HepG2 (cell line): ENCODE measurements around the gene TFF1. TPM values are rescaled to one million over a fixed set of nuclear protein-coding genes. Genes with fewer than 3 reads are reported as not detected.
A peak's percentile ranks its signal among the peaks of the same experiment; 100 is the strongest.

Experiments used
- ATAC-seq: fragments of 200-7000 bp; cut with Tn5 transposase; 3 replicates; pipeline ENCODE4 v1.9.1; 2020; ENCODE audit warnings: mild to moderate bottlenecking, moderate library complexity
- BruUV-seq: library from RNA; stranded (reverse); fragments of 400-500 nt; replicated peaks from 2 replicates; lab custom pipeline; 2021; lab: Mats Ljungman, UMichigan
- CTCF ChIA-PET: fragments of 300-600 bp; formaldehyde crosslinking; extraction: SDS; loops from one replicate; lab custom pipeline; 2021; ENCODE audit warnings: low total read pairs, inconsistent platforms, low intra/inter-chr PET ratio; lab: Yijun Ruan, JAX
- POLR2A ChIA-PET: fragments of 350-600 bp; sonication (Branson Sonifier 250); formaldehyde crosslinking; loops from one replicate; lab custom pipeline; 2020; ENCODE audit warnings: antibody characterized with exemption, inconsistent platforms; lab: Yijun Ruan, JAX
- DNase-seq: peaks from one replicate; pipeline ENCODE4 v3.0.0-alpha.2; 2015; ENCODE audit warnings: low spot score
- FAIRE-seq: peaks from 3 replicates; lab custom pipeline; 2011; peaks lifted over from hg19 to GRCh38; lab: Jason Lieb, UNC
- H2AFZ ChIP-seq: one replicate; pipeline ENCODE4 v1.6.1; 2011; ENCODE audit warnings: low read length, inconsistent platforms
- H3K27ac ChIP-seq: fragments of 300-600 bp; 3 replicates; pipeline ENCODE4 v1.8.0; 2011; ENCODE audit warnings: mixed run types, mild to moderate bottlenecking, mixed read lengths, low read length, inconsistent platforms; ENCODE audit not compliant: insufficient read depth; ENCODE audit errors: extremely low read length
- H3K27me3 ChIP-seq, 2 experiments: fragments of 200-600 bp in 1 of 2; 2 replicates in 1 of 2; 3 replicates in 1 of 2; pipeline versions ENCODE4 v1.6.0 to v1.8.0; 2011; ENCODE audit warnings: low read length in 2 of 2, mild to moderate bottlenecking in 2 of 2, moderate library complexity in 2 of 2, inconsistent platforms in 1 of 2; ENCODE audit not compliant: insufficient read depth in 2 of 2, control insufficient read depth in 1 of 2
- H3K36me3 ChIP-seq, 2 experiments: fragments of 200-600 bp in 1 of 2; replicated peaks in 1 of 2; 2 replicates in 1 of 2; 3 replicates in 1 of 2; pipeline versions ENCODE4 v1.5.1 to v1.8.0; 2011; ENCODE audit warnings: low read length in 2 of 2, inconsistent platforms in 1 of 2; ENCODE audit not compliant: insufficient read depth in 2 of 2, control insufficient read depth in 1 of 2
- H3K4me1 ChIP-seq: 2 replicates; pipeline ENCODE4 v1.5.1; 2012; ENCODE audit warnings: low read length, inconsistent platforms; ENCODE audit not compliant: insufficient read depth
- H3K4me2 ChIP-seq: 2 replicates; pipeline ENCODE4 v1.6.0; 2011; ENCODE audit warnings: low read depth, low read length, inconsistent platforms
- H3K4me3 ChIP-seq, 3 experiments: fragments of 200-600 bp in 1 of 3; sonication (generic), shearing (Covaris generic) in 1 of 3; replicated peaks in 1 of 3; 2 replicates each; pipeline ENCODE4 v1.5.1; 2011 to 2016; ENCODE audit warnings: low read length in 3 of 3, inconsistent platforms in 2 of 3, low read depth in 2 of 3, mild to moderate bottlenecking in 2 of 3, control low read depth in 1 of 3, mixed read lengths in 1 of 3; ENCODE audit not compliant: insufficient read depth in 1 of 3
- H3K79me2 ChIP-seq: one replicate; pipeline ENCODE4 v1.6.1; 2011; ENCODE audit warnings: low read length, inconsistent platforms; ENCODE audit not compliant: insufficient read depth
- H3K9ac ChIP-seq: 2 replicates; pipeline ENCODE4 v1.6.0; 2011; ENCODE audit warnings: mild to moderate bottlenecking, low read depth, low read length, inconsistent platforms; ENCODE audit not compliant: insufficient read depth
- H3K9me3 ChIP-seq: 2 replicates; pipeline ENCODE4 v1.5.1; 2012; ENCODE audit warnings: mild to moderate bottlenecking, low read length
- H4K20me1 ChIP-seq: 2 replicates; pipeline ENCODE4 v1.6.0; 2011; ENCODE audit warnings: inconsistent platforms, mild to moderate bottlenecking, low read length, moderate library complexity; ENCODE audit not compliant: insufficient read depth
- CHD4 ChIP-seq: fragments of 200-600 bp; sonication (generic); IDR thresholded peaks from 2 replicates; pipeline ENCODE4 v1.7.0; 2017; ENCODE audit warnings: mild to moderate bottlenecking, low read length, borderline replicate concordance
- HBP1 ChIP-seq: IDR thresholded peaks from 2 replicates; pipeline ENCODE4 v1.6.1; 2016; ENCODE audit warnings: low read depth, control low read depth
- HMGXB4 ChIP-seq, 2 experiments: sonication (generic) in 1 of 2; formaldehyde crosslinking in 1 of 2; IDR thresholded peaks; 2 replicates each; pipeline versions ENCODE4 v1.4.0 to v1.6.1; 2018 to 2020; ENCODE audit warnings: missing genetic modification reagents in 2 of 2, borderline replicate concordance in 1 of 2, low read depth in 1 of 2, mild to moderate bottlenecking in 1 of 2, missing biosample characterization in 1 of 2
- HNF1B ChIP-seq: sonication (generic); formaldehyde crosslinking; IDR thresholded peaks from 2 replicates; pipeline ENCODE4 v1.5.1; 2020; ENCODE audit warnings: mild to moderate bottlenecking, moderate library complexity, missing genetic modification reagents
- HNRNPH1 ChIP-seq: fragments of 200-400 bp; formaldehyde crosslinking; optimal IDR thresholded peaks from 2 replicates; pipeline ENCODE3; 2017; ENCODE audit warnings: mild to moderate bottlenecking, low read depth, low read length
- HNRNPLL ChIP-seq: fragments of 200-400 bp; formaldehyde crosslinking; IDR thresholded peaks from 2 replicates; pipeline ENCODE4 v1.6.1; 2017; ENCODE audit warnings: mild to moderate bottlenecking, low read depth, low read length; ENCODE audit not compliant: poor library complexity, severe bottlenecking
- KDM1A ChIP-seq: IDR thresholded peaks from 2 replicates; pipeline ENCODE4 v1.6.1; 2016; ENCODE audit warnings: missing compliant biosample characterization
- RARG ChIP-seq: sonication (generic); formaldehyde crosslinking; IDR thresholded peaks from 2 replicates; pipeline ENCODE4 v1.4.0; 2020; ENCODE audit warnings: low read depth, mild to moderate bottlenecking, missing genetic modification reagents
- TCF7 ChIP-seq: sonication (generic); IDR thresholded peaks from 2 replicates; pipeline ENCODE4 v1.6.1; 2016; ENCODE audit warnings: antibody characterized with exemption, low read depth
- THAP9 ChIP-seq: sonication (generic); formaldehyde crosslinking; IDR thresholded peaks from 2 replicates; pipeline ENCODE4; 2020; ENCODE audit warnings: missing genetic modification reagents, mild to moderate bottlenecking, borderline replicate concordance
- ZBTB7A ChIP-seq: sonication (generic); formaldehyde crosslinking; IDR thresholded peaks from 2 replicates; pipeline ENCODE4 v1.8.0; 2022; ENCODE audit warnings: mild to moderate bottlenecking, missing genetic modification reagents
- ZMYM2 ChIP-seq: sonication (generic); formaldehyde crosslinking; IDR thresholded peaks from 2 replicates; pipeline ENCODE4 v1.8.0; 2022; ENCODE audit warnings: mild to moderate bottlenecking, missing genetic modification reagents
- ZNF460 ChIP-seq: sonication (generic); formaldehyde crosslinking; IDR thresholded peaks from 2 replicates; pipeline ENCODE4 v1.5.1; 2020; ENCODE audit warnings: missing genetic modification reagents, mild to moderate bottlenecking, borderline replicate concordance
- ZNF510 ChIP-seq: sonication (generic); formaldehyde crosslinking; IDR thresholded peaks from 2 replicates; pipeline ENCODE4 v1.4.0; 2020; ENCODE audit warnings: low read depth, mild to moderate bottlenecking, missing genetic modification reagents
- ZNF563 ChIP-seq: sonication (generic); formaldehyde crosslinking; IDR thresholded peaks from 2 replicates; pipeline ENCODE4 v1.8.0; 2022; ENCODE audit warnings: mild to moderate bottlenecking, moderate library complexity, missing genetic modification reagents
- WGBS: methylation state at CpG from one replicate; pipeline ENCODE4 v1.1.6; 2017; ENCODE audit warnings: low lambda C conversion rate; 5-methylcytosine and 5-hydroxymethylcytosine counted together
- in situ Hi-C: cut with HindIII; loops from 2 replicates; pipeline ENCODE4 v1.10.0; 2017; ENCODE audit warnings: low pct_unique_long_range_greater_than_20kb; ENCODE audit not compliant: extremely low pct_ligation_motif_present
- intact Hi-C: fragments of 100-400 bp; cut with micrococcal nuclease; formaldehyde crosslinking; loops from one replicate; pipeline ENCODE4 v1.10.0; 2022; ENCODE audit not compliant: unreplicated experiment
- polyA plus RNA-seq, 8 experiments: library from polyadenylated mRNA; depleted of rRNA in 3 of 8; stranded (reverse) in 7 of 8; unstranded in 1 of 8; fragments of >200 nt; fragmentation: Illumina TruSeq in 4 of 8; extraction: Trizol in 4 of 8; gene quantifications; 2 replicates each; pipeline versions ENCODE4 v1.2.1 to v1.2.3, GENCODE V29; 2011 to 2016; ENCODE audit warnings: low read depth in 4 of 8, missing spikeins in 1 of 8, mixed read lengths in 1 of 8; ENCODE audit not compliant: insufficient read depth in 1 of 8
- total RNA-seq, 5 experiments: library from RNA; depleted of rRNA; stranded (reverse); fragments of >200 nt; fragmentation: Illumina TruSeq; extraction: Trizol; gene quantifications; 2 replicates each; pipeline ENCODE4 v1.2.3, GENCODE V29; 2016; ENCODE audit warnings: low read depth in 1 of 5

The TFF1 gene
- total and polyA plus RNA-seq, 2 of the 13 experiments (the other 11 are each of a cell fraction or from before 2014, with no cell fraction given) = 0.24 to 19.4 TPM

- no peaks in the 10 kb centered on the region for H4K20me1 ChIP-seq
- POLR2A ChIA-PET = no interaction called here
- in situ Hi-C loops (no loop called here), intact Hi-C loops (no loop called here)
- no peak overlapping the region for H2AFZ ChIP-seq
- CTCF ChIA-PET = no interaction called here
- ATAC-seq (peak; percentile 24), DNase-seq (peak; percentile 62), FAIRE-seq (peak; percentile 34)
- no peaks in the 10 kb centered on the region; a peak in 2 of 5 replicates for H3K27me3 ChIP-seq
- H3K9me3 ChIP-seq = no peaks in the 10 kb centered on the region
- H3K4me2 ChIP-seq = peak overlapping the region; percentile 83
- peak overlapping the region; percentile 23 for H3K27ac ChIP-seq
- peak overlapping the region; percentile 25 to 63 (median 41); a peak in 5 of 6 replicates for H3K4me3 ChIP-seq
- peak overlapping the region; percentile 38 for H3K9ac ChIP-seq
- 0% methylated on average over 3 of the region's 6 CpGs for WGBS
- BruUV-seq = TSS peak; percentile 73
- no peaks in the 10 kb centered on the region for H3K79me2 ChIP-seq
- H3K36me3 ChIP-seq = no peaks in the 10 kb centered on the region
- H3K4me1 ChIP-seq = peaks cover 61% of the 10 kb centered on the region
- TF ChIP-seq TCF7 = peak; percentile 35
- no peak for TF ChIP-seq RARG (CRISPR knock-in tag)
- TF ChIP-seq ZNF563 (CRISPR knock-in tag) = no peak
- no peak for TF ChIP-seq THAP9
- no peak for TF ChIP-seq ZNF460 (CRISPR knock-in tag)
- TF ChIP-seq HMGXB4 (CRISPR knock-in tag; IDR thresholded peaks at IDR 0.05; ENCODE audit: borderline replicate concordance in 1 of 2, low read depth in 1 of 2) = no peak
- 0 out of 2 replicates have a peak, but pooled peaks have one; percentile 25 for TF ChIP-seq HBP1 (CRISPR knock-in tag)
- TF ChIP-seq HNRNPLL = no peak
- TF ChIP-seq HNRNPH1 = no peak
- TF ChIP-seq HNF1B (CRISPR knock-in tag) = no peak
- peak; percentile 47; the same call in 1 of the 2 replicates for TF ChIP-seq ZMYM2
- TF ChIP-seq ZBTB7A (CRISPR knock-in tag) = no peak
- TF ChIP-seq CHD4 = peak; percentile 93; the same call in 1 of the 2 replicates
- no peak for TF ChIP-seq ZNF510 (CRISPR knock-in tag)
- peak; percentile 80 for TF ChIP-seq KDM1A (CRISPR knock-in tag)
These were observed 51.6 kb downstream of the TFF1 start for GRCh38 chr21:42314616-42315295.
